ENCODE data around the gene HAGHL. TPM values are rescaled to one million over a fixed set of nuclear protein-coding genes. Genes with fewer than 3 reads are reported as not detected.

Gene HAGHL
- total RNA-seq, 6 experiments from 2014 or later, result 0.83 to 2.5 (median 1.3) TPM

DNA sequence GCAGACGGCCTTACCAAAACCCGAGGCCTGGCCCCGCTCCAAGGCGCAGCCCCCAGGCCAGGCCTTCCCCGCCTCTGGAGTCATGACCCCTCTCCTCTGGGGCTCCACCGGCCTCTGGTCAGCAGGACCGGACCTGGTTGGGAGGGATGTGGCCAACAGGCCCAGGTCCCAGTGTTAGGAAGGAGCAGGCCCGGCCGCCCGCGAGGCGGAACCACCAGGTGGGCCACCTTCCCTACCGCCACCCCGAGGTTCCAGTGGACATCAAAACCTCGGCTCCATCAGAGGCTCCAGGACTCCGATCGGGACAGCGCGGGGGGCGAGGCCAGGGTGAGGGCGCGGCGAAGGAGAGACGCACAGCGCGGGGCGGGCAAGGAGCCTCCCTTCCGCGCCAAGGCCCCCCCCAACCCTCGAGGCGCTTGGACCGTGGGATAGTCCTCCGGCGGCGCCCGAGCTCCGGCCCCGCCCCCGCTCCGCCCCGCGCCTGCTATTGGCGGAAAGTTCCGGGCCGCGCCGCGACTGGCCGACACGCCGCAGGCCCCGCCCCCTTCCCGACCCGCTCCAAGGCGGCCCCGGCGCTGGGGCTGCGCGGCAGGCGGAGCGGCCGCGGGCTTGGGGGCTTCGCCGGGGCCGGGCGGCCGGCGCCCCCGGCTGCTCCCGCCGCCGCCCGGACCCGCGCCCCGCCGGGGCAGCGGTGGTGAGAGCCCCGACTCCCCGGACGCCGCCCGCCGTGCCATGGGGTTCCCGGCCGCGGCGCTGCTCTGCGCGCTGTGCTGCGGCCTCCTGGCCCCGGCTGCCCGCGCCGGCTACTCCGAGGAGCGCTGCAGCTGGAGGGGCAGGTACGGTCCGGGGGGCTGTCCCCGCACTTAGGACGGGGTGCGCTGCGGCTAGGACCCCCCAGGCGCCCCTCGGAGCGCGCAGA lies 12.1 kb upstream of the HAGHL start, which contains the start of gene METRN:
Gene METRN, plus strand, starts transcription at position 561 of the 919 bp plus-strand sequence. Its CDS starts 172 bp downstream, at position 733.
- Histone ChIP-seq H3K9me3 (no peaks in the 10 kb centered on the region), H3K36me3 (no peaks in the 10 kb centered on the region), H3K4me3 (peak within 1 kb of the TSS; percentile 54 to 63 (median 58)), H3K27me3 (no peaks in the 10 kb centered on the region), H3K4me1 (peaks cover 0 to 20% (median 2%) of the 10 kb centered on the region in 4 donors), H3K27ac (no peak within 1 kb of the TSS)
- peak; percentile 90 to 94 (median 93) for DNase-seq
- ATAC-seq, result peak; percentile 79 to 90 (median 84)
- intact Hi-C loops (cut with DNase I), result loop anchor here (5.0 kb wide), 2 partner anchors 72 to 337 kb away; partner anchors contain the start of genes CHTF18 (in 1 of the 2) and RPUSD1 (in 1 of the 2)
- WGBS (ENCODE audit: insufficient coverage, low coverage, low lambda C conversion rate, missing lambda C conversion rate), result no CpG with 5 or more reads among the region's 108 CpGs
- TF ChIP-seq, protein P1, sequence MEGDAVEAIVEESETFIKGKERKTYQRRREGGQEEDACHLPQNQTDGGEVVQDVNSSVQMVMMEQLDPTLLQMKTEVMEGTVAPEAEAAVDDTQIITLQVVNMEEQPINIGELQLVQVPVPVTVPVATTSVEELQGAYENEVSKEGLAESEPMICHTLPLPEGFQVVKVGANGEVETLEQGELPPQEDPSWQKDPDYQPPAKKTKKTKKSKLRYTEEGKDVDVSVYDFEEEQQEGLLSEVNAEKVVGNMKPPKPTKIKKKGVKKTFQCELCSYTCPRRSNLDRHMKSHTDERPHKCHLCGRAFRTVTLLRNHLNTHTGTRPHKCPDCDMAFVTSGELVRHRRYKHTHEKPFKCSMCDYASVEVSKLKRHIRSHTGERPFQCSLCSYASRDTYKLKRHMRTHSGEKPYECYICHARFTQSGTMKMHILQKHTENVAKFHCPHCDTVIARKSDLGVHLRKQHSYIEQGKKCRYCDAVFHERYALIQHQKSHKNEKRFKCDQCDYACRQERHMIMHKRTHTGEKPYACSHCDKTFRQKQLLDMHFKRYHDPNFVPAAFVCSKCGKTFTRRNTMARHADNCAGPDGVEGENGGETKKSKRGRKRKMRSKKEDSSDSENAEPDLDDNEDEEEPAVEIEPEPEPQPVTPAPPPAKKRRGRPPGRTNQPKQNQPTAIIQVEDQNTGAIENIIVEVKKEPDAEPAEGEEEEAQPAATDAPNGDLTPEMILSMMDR (IDR thresholded peaks at IDR 0.05), result no peak
- no peak for TF ChIP-seq POLR2A (IDR thresholded peaks at IDR 0.05)

- Histone ChIP-seq H3K27ac (no peak overlapping the region), H3K27me3 (no peaks in the 10 kb centered on the region), H3K9me3 (no peaks in the 10 kb centered on the region), H3K4me1 (peaks cover 0 to 27% (median 3%) of the 10 kb centered on the region in 4 donors), H3K4me3 (peak overlapping the region; percentile 54 to 63 (median 58)), H3K36me3 (no peaks in the 10 kb centered on the region)
- WGBS (ENCODE audit: insufficient coverage, low coverage, low lambda C conversion rate, missing lambda C conversion rate), result 4% methylated on average over 10 of the region's 74 CpGs
- ATAC-seq (peak in 2 of 4 donors; percentile 1 to 10), DNase-seq (no peak)
- intact Hi-C loops (cut with DNase I), result no loop called here
- TF ChIP-seq POLR2A (IDR thresholded peaks at IDR 0.05), result no peak
- TF ChIP-seq, protein P1 (IDR thresholded peaks at IDR 0.05), result peak in 2 of 4 donors; percentile 8 to 25
These were observed 11.3 kb upstream of the HAGHL start for GRCh38 chr16:715477-716199.

- DNase-seq, result peak; percentile 85 to 94 (median 93)
- intact Hi-C loops (cut with DNase I), result no loop called here
These were observed 10.7 kb upstream of the HAGHL start for GRCh38 chr16:716200-716568.

DNA sequence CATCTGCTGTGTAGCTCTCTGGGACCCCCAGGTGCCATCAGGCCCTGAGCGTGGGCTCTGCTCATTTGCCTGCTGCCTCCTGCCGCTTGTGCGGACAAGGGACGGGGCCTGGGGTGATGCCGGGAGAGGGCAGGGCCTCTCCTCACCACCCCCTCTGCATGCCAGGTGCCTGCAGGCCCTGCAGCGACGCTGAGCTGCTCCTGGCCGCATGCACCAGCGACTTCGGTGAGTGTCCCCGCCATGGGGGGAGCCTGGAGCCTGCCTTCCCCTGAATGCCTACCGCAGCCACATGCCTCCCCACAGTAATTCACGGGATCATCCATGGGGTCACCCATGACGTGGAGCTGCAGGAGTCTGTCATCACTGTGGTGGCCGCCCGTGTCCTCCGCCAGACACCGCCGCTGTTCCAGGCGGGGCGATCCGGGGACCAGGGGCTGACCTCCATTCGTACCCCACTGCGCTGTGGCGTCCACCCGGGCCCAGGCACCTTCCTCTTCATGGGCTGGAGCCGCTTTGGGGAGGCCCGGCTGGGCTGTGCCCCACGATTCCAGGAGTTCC lies 10.1 kb upstream of the HAGHL start:
- intact Hi-C loops (cut with DNase I), result no loop called here
- H3K4me3 ChIP-seq, result no peak overlapping the region

More at GRCh38 chr16:716200-716568, 10.7 kb upstream of the HAGHL start:
- Histone ChIP-seq H3K4me1 (peaks cover 0 to 27% (median 3%) of the 10 kb centered on the region in 4 donors), H3K4me3 (peak overlapping the region; percentile 12 to 63 (median 31)), H3K9me3 (no peaks in the 10 kb centered on the region), H3K36me3 (no peaks in the 10 kb centered on the region), H3K27me3 (no peaks in the 10 kb centered on the region), H3K27ac (no peak overlapping the region)
- ATAC-seq, result peak; percentile 50 to 70 (median 66)
- no CpG with 5 or more reads among the region's 12 CpGs for WGBS (ENCODE audit: insufficient coverage, low coverage, low lambda C conversion rate, missing lambda C conversion rate)
- TF ChIP-seq, protein P1 (IDR thresholded peaks at IDR 0.05), result no peak
- no peak for TF ChIP-seq POLR2A (IDR thresholded peaks at IDR 0.05)

More for the DNA sequence above, 10.1 kb upstream of the HAGHL start:
- Histone ChIP-seq H3K27me3 (no peaks in the 10 kb centered on the region), H3K4me1 (peaks cover 0 to 33% (median 5%) of the 10 kb centered on the region in 4 donors), H3K27ac (no peak overlapping the region), H3K36me3 (no peaks in the 10 kb centered on the region), H3K9me3 (no peaks in the 10 kb centered on the region)
- no peak for ATAC-seq
- WGBS (ENCODE audit: insufficient coverage, low coverage, low lambda C conversion rate, missing lambda C conversion rate), result 65% methylated on average over 5 of the region's 29 CpGs
- no peak for TF ChIP-seq POLR2A (IDR thresholded peaks at IDR 0.05)
- TF ChIP-seq, protein P1 (IDR thresholded peaks at IDR 0.05), result no peak
- DNase-seq, result no peak
